Measurements from ENCODE around the gene GRIK3.
"Not testable (repeated sequence)": the region's sequence is repeated elsewhere in the genome, so short reads cannot be mapped to it uniquely, and the experiment has no call there.

The GRIK3 gene

DNA sequence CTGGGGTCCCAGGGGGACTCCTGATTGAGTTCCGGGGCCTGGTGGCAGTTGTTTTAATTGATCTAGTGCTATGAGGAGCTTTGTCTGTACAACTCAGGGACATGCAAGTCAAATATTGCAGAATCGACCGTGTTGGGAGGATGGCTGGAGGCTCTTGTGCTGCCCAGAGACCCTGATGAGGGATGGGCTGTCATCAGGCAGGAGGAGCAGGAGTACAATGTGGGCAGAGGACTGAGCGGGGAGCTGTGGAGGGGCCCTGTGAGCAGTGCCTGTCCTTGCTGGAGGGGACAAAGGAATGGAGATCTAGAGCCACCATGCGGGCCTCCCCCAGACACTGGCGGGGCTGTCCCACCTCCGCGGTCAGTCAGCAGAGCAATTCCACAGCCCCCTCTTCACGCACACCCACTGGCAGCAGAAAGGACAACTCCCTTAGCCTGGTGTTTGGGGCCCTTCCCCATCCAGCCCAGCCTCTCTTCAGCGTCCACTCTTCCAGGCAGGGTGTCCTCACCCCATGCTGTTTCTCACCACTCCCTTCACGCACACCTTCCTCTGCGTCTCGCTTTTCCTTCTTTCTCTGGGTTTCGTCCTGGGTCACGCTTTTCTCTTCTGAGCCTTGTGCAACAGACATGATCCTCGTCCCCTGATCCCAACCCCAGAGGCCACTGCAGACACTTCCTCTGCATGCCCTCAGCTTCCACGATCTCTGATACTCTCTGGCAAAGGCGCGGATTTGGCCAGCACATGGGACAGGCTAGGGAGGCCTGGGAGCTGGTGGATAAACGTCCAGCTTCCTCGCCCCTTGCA is 122.6 kb downstream of the GRIK3 start:
- no peak for FAIRE-seq
- DNase-seq (ENCODE audit: low spot score): no peak

DNA sequence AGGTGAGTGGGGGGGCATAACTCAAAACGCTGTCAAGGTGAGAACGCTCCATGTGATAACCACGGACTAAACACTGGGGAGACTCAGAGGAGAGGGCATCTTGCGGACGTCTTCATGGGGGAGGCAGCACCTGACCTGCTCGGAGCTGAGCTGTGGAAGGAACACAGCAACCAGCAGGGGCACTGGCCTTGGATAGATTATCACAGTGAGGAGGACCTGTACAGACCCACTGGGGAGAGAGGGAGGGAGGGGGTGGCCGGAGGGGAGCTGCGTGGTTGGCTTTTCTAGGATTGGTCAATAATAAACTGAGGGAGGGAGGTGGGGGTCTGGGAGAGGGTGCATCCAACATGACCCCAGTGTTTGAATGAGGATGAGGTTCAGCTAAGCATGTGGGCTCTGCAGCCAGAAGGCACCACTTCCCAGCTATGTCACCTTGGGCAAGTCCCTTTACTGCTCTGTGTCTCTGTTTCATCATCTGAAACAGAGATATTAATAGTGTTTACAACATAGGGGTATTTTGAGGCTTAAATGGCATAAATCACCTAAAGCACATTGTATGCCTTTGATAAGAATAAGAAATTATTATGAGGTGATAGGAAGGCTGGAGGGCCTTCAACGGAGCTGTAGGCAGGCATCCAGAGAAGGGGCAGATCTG is 123.3 kb downstream of the GRIK3 start:
- no peak for FAIRE-seq

DNA sequence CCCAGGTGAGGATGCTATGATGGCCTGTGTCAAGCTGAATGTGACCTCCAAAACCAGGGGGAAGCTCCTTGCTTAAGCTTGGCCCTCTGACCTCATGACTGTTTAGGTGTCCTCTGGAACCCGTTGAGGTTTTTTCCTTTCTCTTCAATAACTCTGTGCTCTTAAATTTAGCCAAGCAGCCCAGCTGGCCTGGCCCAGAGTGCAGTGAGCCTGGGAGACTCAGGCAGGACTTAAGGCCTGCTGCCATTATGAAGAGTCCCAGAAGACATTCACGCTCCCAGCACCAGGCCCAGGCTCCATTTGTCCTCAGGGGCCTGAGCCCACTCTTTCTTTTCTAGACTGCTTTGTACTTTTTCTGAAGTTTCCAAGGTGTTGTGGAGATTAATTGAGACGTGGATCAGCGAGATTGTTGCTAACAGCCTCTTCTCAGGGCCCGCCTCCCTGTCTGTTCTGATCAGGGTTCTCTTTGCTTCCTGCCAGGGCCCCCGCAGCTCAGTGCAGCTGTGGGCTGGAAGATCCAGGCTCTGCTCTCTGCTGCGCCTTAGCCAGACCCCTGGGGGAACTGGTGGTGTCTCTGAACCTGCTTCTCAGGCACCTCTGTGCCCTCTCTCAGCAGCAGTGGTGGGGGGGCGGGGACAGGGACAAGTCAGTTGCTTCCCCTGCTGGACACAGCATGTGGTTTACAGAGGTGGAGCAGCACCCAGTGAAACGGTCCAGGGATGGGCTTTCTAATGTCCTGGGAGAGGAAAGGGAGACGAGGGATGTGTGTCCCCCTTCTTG is 124.2 kb downstream of the GRIK3 start:
- DNase-seq (ENCODE audit: low spot score): no peak
- no peak for FAIRE-seq

More for the DNA sequence above, 123.3 kb downstream of the GRIK3 start:
- no peak for DNase-seq (ENCODE audit: low spot score)

DNA sequence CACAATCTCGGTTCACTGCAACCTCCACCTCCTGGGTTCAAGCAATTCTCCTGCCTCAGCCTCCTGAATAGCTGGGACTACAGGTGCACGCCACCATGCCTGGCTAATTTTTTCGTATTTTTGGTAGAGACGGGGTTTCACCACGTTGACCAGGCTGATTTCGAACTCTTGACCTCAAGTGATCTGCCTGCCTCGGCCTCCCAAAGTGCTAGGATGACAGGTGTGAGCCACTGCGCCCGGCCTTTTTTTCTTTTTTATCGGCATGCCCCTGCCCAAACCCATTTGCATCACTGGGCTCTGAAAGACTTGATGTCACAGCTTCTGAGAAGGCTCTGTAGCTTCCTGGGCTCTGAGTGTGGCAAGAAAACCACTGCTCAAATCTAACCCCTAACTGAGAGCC is 125.0 kb downstream of the GRIK3 start:
- not testable (repeated sequence) for FAIRE-seq; DNase-seq (ENCODE audit: low spot score)

DNA sequence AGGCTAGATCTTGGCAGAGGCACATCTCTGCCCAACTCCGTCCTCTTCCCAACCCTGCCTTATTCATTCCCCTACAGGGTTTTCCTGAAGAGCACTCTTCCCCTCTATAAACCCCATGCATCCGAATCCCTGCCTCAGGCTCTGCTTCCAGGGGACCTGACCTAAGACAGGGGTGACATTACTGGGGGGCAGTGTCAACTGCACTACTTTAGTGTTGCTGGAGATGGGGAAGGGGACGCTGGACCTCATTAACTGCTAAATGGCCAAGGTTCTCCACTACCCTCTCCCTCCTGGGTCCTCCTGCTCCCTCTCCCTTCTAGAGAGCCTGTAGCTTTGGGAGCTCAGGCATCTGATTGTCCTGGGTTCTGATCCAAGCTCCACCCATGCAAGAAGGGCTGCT is 126.2 kb downstream of the GRIK3 start:
- DNase-seq (ENCODE audit: low spot score) (no peak), FAIRE-seq (no peak)

DNA sequence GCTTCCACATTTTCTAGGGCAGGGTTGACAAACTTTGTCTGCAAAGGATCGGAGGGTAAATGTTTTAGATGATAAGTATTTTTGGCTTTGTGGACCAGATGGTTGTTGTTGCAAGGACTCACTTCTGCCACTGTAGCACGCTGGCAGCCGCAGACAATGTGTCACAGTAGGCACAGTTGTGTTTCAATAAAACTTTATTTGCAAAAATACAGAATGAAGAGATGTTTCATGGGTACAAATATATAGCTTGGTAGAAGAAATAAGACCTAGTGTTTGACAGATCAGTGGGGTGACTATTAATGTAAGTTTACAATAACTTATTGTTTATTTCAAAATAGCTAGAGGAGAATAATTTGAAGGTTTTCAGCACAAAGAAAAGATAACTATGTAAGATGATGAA is 127.8 kb downstream of the GRIK3 start:
- FAIRE-seq (no peak), DNase-seq (ENCODE audit: low spot score) (no peak)

DNA sequence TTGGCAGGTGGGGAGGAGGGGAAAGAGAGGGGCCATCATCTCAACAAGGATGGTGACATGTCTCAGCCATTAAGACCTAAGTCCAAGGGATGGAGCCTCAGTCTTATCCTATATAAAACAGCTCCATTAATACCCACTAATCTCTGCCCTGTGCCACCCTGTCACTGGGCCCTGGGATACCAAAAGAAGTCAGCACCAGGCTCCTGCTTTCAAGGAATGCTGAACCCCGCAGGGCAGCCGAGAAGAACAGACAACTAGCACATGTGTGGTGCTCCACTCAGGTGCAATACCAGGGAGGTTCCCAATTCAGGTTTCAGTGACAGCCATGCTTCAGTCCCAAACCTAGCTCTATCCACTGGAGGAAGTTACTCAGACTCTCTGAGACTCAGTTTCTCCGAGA is 128.4 kb downstream of the GRIK3 start:
- DNase-seq (ENCODE audit: low spot score) (no peak), FAIRE-seq (no peak)

DNA sequence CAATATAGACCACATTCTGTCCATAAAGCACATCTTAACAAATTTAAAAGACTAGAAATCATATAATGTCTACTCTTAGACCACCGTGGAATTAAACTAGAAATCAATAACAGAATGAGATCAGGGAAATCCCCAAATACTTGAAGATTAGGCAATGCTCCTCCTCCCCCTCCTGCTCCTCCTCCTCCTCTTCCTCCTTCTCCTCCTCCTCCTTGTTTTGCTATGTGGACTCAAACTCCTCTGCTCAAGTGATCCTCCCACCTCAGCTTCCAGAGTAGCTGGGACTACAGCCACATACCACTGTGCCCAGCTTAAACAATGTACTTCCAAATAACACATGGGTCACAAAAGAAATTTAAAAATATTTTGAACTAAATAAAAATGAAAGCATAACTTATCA is 134.2 kb downstream of the GRIK3 start:
- no peak for FAIRE-seq
- no peak for DNase-seq (ENCODE audit: low spot score)

DNA sequence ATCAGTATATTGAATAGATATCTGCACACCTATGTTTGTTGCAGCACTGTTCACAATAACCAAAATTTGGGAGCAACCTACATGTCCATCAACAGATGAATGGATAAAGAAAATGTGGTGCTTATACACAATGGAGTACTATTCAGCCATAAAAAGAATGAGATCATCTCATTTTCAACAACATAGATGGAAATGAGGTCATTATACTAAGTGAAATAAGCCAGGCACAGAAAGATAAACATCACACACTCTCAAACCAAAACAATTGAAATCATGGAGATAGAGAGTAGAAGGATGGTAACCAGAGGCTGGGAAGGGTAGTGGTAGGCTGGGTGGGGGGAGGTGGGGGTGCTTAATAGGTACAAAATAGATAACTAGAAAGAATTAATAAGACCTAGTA is 136.5 kb downstream of the GRIK3 start:
- not testable (repeated sequence) for DNase-seq (ENCODE audit: low spot score); FAIRE-seq

DNA sequence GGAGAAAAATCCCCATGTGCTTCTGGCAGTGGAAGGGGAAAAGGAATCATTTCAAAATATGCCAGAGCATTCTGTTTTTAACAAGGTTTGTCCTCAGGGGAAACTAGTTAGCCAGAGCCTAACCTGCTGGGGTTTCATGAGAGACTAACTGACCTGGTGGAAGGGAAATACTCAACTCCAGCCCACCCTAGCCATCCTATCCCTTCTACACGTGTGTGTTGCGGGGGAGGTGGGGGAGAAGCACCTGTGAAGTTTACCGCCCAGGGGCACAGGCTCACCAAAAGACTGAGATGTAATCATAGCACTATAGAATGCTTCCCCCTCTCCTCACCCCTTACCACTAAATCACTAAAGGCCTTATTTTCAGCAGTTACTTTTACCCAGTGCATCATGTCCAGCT is 139.5 kb downstream of the GRIK3 start:
- no peak for FAIRE-seq
- no peak for DNase-seq (ENCODE audit: low spot score)

DNA sequence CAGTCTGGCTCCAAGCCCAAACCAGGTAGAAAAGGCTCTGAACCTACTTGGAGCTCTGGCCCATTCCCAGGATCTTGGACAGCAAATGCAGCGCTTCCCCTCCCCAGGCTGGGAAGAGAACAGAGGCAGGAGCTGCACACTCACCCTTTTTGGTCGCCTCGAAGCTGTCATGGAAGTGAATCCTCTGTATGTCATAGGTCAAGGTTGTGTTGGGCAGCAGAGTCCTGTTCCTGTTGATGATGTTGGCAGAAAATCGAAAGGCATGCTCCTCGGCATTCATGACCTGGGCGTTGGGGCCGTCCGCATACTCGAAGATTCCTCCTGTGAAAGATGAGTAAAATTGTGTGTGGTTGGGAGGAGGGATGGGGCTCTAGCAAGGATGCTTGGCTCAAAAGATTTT is 143.5 kb downstream of the GRIK3 start:
- no peak for FAIRE-seq
- DNase-seq (ENCODE audit: low spot score): no peak

DNA sequence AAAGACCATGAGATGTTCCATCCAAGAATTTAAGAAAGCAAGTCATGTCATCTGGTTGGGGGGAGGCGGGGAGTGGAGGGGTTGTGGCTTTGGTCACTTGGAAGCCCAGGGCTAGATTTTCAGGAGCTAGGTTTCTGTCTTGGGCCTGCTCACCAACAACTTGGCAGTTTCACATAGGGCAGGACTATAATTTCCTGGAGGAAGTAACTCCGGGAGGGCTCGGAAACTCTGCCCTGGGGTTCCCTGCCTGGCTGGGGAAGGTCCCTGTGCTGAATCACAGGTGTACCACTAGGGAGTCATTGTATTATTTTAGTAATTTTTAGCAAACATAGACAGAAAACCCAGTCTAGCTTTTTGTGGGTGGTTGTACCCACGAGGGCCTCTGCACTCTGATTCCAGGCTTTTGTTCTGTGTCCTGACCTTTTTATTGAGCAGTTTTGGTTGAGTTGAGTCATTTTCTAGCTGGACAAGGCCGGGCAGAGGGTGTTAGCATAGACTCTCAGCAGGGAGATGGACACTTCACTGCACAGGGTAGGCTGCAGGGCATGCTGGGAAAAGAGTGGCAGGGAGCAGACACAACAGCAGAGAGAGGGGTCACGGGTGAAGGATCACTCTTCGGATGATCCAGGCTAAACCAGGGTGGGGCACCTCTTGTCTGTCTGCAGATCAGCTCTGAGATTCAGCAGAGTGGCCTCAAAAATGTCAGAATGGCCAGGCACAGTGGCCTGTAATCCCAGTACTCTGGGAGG is 144.7 kb downstream of the GRIK3 start:
- DNase-seq (ENCODE audit: low spot score) (no peak), FAIRE-seq (no peak)

DNA sequence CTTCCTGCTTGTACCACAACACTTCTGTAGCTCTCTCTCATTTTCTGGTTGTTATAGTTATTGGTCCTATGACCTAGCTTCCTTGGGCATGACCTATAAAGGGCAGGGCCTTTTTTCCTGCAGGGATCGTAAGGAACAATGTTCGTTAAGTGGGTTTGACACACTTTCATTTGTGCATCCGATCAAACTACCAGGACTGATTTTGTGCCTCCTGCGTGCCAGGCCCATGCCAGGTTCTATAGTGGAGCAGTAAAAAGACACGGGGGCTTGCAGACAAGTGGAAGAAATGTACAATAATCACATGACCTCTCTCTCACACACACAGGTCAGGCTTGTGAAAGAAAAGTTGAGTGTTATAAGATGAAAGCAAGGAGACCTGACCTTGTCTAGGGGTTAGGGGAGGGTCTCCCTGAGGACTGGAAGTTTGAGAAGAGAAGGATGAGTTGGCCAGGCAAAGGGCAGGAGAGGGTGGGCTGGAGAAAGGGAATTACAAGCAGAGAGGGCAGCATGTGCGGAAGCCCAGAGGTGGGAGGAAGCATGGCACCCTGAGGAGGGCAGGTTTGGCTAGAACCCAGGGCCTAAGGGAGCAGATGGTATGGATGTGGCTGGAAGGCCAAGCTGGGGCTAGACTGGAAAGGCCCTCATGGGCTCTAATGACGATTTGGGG is 145.4 kb downstream of the GRIK3 start:
- FAIRE-seq (no peak), DNase-seq (ENCODE audit: low spot score) (no peak)

DNA sequence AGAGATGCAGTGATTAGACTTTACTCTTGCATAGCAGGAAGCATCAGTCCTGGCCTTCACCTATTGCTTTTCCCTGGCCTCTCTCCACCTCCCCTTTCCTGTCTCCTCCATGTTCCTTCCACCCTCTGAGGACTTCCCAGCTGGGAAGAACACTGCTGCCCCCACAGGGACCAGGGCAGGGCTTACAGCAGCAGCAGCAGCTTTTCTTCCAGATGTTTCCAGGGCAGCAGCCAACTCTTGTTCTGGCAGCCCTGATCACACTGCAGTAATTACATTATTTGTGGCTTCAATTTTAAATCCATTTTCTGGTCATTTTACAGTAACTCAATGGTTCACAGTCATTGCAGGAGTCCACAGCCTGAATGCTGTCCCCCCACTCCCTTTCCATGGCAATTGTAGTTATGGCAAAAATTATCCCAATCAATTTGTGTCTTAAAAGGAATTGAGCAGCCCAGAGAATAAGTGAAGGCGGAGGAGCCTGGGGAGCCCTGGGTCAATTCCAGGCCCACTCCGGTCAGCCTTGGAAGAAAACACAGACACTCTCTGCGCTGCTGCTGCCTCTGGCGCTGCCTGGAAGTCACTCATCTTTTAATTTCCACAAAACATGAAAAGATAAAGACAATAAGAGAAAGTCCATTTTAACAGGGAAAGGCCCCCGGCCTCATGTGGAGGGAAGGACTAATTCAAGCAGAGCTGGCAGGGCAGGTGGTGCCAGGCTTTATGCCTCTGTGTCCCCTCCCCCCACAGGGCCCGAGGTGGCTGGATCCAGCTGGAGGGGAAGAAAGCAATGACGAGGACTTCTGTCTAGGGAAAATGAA is 148.6 kb downstream of the GRIK3 start:
- no peak for FAIRE-seq
- no peak for DNase-seq (ENCODE audit: low spot score)

DNA sequence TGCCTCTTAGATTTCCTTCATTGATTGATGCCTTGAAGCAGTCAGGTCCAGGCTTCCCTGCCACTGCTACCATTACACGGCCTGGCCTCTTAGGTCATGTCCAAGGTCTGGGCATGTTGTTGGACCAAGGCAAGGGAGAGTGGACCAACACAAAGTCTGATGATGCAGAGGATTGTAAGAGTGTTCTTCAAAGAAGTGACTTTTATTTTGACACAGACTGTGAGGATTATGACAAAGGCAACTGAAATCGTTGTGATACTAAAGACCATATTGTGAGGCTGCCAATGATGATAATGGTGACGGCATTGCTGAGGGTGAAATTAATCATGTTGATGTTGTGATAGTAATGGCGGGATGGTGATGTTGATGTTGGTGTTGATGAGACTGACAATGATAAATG is 149.5 kb downstream of the GRIK3 start:
- FAIRE-seq: no peak
- DNase-seq (ENCODE audit: low spot score): no peak

DNA sequence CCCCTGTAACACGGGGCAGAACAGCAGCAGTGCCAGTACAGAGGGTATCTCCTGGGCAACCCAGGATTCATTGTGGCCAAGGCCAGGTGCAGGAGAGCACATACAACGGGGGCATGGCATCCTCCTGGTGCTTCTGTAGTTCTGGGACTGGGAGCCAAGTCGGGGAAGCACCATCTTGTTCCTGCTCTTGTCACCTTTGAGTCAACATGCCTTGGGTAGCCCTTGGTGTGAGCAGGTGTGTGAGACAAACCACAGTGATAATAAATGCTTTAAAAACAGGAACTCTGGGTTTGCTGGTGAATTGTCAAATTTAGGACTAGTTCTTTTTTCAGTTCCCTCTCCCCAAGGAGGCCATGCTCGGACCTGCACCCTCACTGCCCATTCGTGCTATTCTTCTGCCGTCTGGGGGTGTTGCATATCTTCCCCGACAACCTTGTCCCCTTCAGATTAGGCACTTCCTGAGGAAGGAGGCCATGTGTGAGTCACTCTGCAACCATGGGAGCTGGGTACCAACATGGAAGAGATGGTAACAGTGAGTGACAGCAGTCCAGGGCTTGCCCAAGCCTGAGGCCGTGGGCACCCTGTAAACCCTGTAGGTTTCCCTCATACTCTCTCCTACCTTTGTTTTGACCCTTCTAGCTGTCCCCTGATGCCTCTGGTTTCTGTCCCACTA is 150.2 kb downstream of the GRIK3 start:
- no peak for FAIRE-seq

DNA sequence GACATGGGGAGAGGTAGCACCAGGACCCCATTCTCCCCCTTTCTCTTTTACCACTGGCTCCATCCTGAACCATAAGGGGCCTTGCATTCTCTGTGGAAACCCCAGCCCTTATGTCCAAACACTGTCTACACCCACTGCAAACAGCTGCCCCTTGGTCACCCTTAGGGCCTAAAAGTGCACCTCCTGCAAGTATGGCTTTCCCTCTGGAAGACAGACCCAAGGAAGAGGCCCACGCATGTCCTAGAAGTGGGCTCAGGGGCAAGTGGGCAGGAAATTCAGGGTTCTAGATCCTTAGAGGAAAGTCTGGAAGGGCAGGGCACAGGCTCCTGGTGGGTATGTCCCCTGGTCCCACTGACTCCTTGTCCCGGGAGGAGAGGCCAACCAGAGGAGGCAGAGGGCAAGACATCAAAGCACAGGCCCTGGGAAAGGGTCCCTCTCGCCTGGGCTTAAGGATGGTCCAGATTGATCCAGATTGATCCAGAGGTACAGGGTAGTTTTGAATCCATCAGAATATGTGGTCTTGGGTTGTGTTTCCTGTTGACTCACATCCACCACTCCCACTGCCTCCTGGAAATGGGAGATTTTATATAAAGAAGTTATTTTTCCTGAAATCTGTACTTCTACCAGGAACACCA is 150.9 kb downstream of the GRIK3 start:
- no peak for FAIRE-seq

More for the DNA sequence above, 150.2 kb downstream of the GRIK3 start:
- no peak for DNase-seq (ENCODE audit: low spot score)

DNA sequence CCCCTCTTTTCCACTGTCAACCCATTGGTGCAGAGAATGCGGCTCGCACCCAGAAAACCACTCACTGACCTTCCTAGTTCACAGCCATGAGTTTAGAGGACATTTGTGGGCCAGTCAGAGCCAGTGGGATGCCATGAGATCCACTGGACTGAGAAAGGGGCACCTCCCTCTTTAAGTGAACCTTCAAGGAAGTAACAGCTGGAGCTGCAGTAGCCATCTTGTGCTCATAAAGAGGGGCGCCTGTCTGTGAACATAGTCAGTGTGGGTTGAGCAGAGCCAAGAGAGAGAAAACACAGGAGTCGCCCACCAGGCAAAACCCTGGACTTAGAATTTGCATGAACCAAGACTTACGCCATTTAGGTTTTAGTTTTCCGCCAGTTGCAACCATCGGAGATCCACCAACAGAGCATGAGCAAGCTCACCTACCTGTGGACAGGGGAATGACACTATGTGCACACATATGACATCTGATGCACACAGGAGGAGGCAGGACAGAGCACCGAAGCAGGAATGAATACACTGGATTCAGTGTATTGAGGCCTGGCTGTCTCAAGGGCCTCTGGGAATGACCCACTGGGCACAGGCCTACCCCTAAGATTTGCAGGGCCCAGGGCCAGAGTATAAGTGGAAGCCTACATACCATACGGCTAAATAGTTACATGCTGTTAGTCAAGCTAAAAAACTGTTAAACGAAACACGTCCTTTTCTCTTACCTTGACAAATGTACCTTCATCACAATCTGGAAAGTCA is 151.6 kb downstream of the GRIK3 start:
- FAIRE-seq (no peak), DNase-seq (ENCODE audit: low spot score) (no peak)

More for the DNA sequence above, 150.9 kb downstream of the GRIK3 start:
- DNase-seq (ENCODE audit: low spot score): no peak

Measured in RCC 7860 (cell line).